Measurements from ENCODE around the gene GMDS. TPM values are rescaled to one million over a fixed set of nuclear protein-coding genes. Genes with fewer than 3 reads are reported as not detected.

GMDS gene
- total and polyA plus RNA-seq, 2 donors (not counting 3 experiments of a cell fraction or from before 2014, with no cell fraction given): 9.8 to 23.5 TPM

DNA sequence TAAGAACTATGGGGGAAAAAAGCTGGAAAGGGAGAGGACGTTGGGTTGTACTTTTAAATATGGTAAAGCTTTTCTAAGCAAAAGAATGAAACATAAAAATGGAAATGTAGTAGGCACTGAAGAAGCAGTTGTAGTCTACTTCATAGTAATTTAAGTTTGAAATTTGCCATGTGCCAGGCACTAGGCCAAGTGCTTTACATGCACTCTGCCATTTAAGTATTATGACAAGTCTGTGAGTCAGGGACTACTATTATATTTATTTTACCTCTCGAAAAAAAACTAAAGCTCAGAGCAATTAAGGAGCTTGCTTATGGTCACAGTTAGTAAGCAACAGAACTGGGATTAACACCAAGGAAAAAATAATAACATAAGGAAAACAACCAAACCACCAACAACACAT is 257.8 kb downstream of the GMDS start:
- H3K9me1 ChIP-seq (replicated peaks; ENCODE audit: control insufficient read depth, extremely low read depth, insufficient read depth, low read length): no peaks in the 10 kb centered on the region
- ChIA-PET CTCF (interaction anchor here (0.6 to 2.2 kb wide), 9 partner anchors 9 to 1765 kb away, joined by 3 to 7 read pairs (median 4); no protein-coding TSS in a partner anchor), POLR2A (no interaction called here)
- H2AFZ ChIP-seq (ENCODE audit: low read depth, low read length): no peak overlapping the region
- H3K27me3 ChIP-seq (ENCODE audit: control insufficient read depth in 2 of 2, insufficient read depth in 2 of 2, low read length in 2 of 2): no peaks in the 10 kb centered on the region
- dilution Hi-C loops (cut with MboI; ENCODE audit: extremely low pct_ligation_motif_present, low sequenced_read_pairs) (no loop called here), intact Hi-C loops (cut with micrococcal nuclease) (no loop called here)
- no peaks in the 10 kb centered on the region for H3K79me2 ChIP-seq (ENCODE audit: control insufficient read depth, insufficient read depth, low read length)
- peak; percentile 56 for DNase-seq (ENCODE audit: low read depth, low spot score)
- no peaks in the 10 kb centered on the region for H3K9me3 ChIP-seq (replicated peaks; ENCODE audit: control insufficient read depth, insufficient read depth, low read length)
- peak; percentile 62 for FAIRE-seq
- no peaks in the 10 kb centered on the region for H3K36me3 ChIP-seq (ENCODE audit: control insufficient read depth in 2 of 2, extremely low read depth in 1 of 2, insufficient read depth in 2 of 2, low read length in 2 of 2)
- H3K4me2 ChIP-seq (ENCODE audit: insufficient read depth, low read length): no peak overlapping the region
- H4K20me1 ChIP-seq (replicated peaks; ENCODE audit: control insufficient read depth, extremely low read depth, insufficient read depth, low read length): no peaks in the 10 kb centered on the region
- TF ChIP-seq, protein P1, sequence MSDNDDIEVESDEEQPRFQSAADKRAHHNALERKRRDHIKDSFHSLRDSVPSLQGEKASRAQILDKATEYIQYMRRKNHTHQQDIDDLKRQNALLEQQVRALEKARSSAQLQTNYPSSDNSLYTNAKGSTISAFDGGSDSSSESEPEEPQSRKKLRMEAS (IDR thresholded peaks at IDR 0.05; ENCODE audit: insufficient read depth, insufficient read length): no peak
- peak; percentile 52 for TF ChIP-seq FOS (IDR thresholded peaks at IDR 0.05; ENCODE audit: borderline replicate concordance, insufficient read depth, low read length)
- BruUV-seq (replicated peaks): no TSS peak
- H3K9ac ChIP-seq (replicated peaks; ENCODE audit: extremely low read depth, insufficient read depth, low read length): no peak overlapping the region
- H3K4me1 ChIP-seq (ENCODE audit: control insufficient read depth, extremely low read depth, insufficient read depth, low read length): no peaks in the 10 kb centered on the region
- H3K4me3 ChIP-seq (replicated peaks in 1 of 3; ENCODE audit: insufficient read depth in 1 of 3, low read depth in 1 of 3, low read length in 3 of 3): no peak overlapping the region
- no peak overlapping the region for H3K27ac ChIP-seq (ENCODE audit: insufficient read depth, low read depth, low read length)

- DNase-seq (ENCODE audit: low read depth, low spot score): peak; percentile 6
- no peak for FAIRE-seq
- no TSS peak for BruUV-seq (replicated peaks)
Measured at GRCh38 chr6:1986454-1987243, 258.8 kb downstream of the GMDS start.

More at GRCh38 chr6:1986454-1987243, 258.8 kb downstream of the GMDS start:
- Histone ChIP-seq H3K4me3 (replicated peaks in 1 of 3; ENCODE audit: insufficient read depth in 1 of 3, low read depth in 1 of 3, low read length in 3 of 3) (no peak overlapping the region), H3K4me1 (ENCODE audit: control insufficient read depth, extremely low read depth, insufficient read depth, low read length) (no peaks in the 10 kb centered on the region), H3K27me3 (ENCODE audit: control insufficient read depth in 2 of 2, insufficient read depth in 2 of 2, low read length in 2 of 2) (no peaks in the 10 kb centered on the region), H3K27ac (ENCODE audit: insufficient read depth, low read depth, low read length) (no peak overlapping the region), H3K36me3 (ENCODE audit: control insufficient read depth in 2 of 2, extremely low read depth in 1 of 2, insufficient read depth in 2 of 2, low read length in 2 of 2) (no peaks in the 10 kb centered on the region), H4K20me1 (replicated peaks; ENCODE audit: control insufficient read depth, extremely low read depth, insufficient read depth, low read length) (no peaks in the 10 kb centered on the region), H3K9me3 (replicated peaks; ENCODE audit: control insufficient read depth, insufficient read depth, low read length) (no peaks in the 10 kb centered on the region), H3K4me2 (ENCODE audit: insufficient read depth, low read length) (no peak overlapping the region), H2AFZ (ENCODE audit: low read depth, low read length) (no peak overlapping the region), H3K9ac (replicated peaks; ENCODE audit: extremely low read depth, insufficient read depth, low read length) (no peak overlapping the region), H3K79me2 (ENCODE audit: control insufficient read depth, insufficient read depth, low read length) (no peaks in the 10 kb centered on the region), H3K9me1 (replicated peaks; ENCODE audit: control insufficient read depth, extremely low read depth, insufficient read depth, low read length) (no peaks in the 10 kb centered on the region)
- POLR2A ChIA-PET: no interaction called here
- intact Hi-C loops (cut with micrococcal nuclease): no loop called here
- dilution Hi-C loops (cut with MboI; ENCODE audit: extremely low pct_ligation_motif_present, low sequenced_read_pairs): no loop called here
- CTCF ChIA-PET: interaction anchor here (0.6 to 2.2 kb wide), 4 partner anchors 17 to 1764 kb away, joined by 3 to 7 read pairs (median 4); no protein-coding TSS in a partner anchor
- TF ChIP-seq EZH2 (IDR thresholded peaks at IDR 0.05; ENCODE audit: borderline replicate concordance, low read depth, low read length, severe bottlenecking) (no peak), JUN (IDR thresholded peaks at IDR 0.05; ENCODE audit: borderline replicate concordance, insufficient read depth, insufficient read length, low read depth) (no peak), GATA2 (IDR thresholded peaks at IDR 0.05; ENCODE audit: insufficient read depth, insufficient read length, low read depth, low read length) (no peak), MYC (IDR thresholded peaks at IDR 0.05; ENCODE audit: low read depth, low read length) (no peak), POLR2AphosphoS5 (IDR thresholded peaks at IDR 0.05; ENCODE audit: insufficient read depth, low read depth, low read length) (no peak), FOS (IDR thresholded peaks at IDR 0.05; ENCODE audit: borderline replicate concordance, insufficient read depth, low read length) (no peak), POLR2A (IDR thresholded peaks at IDR 0.05; ENCODE audit: low read depth, low read length) (no peak)
- TF ChIP-seq, protein P2, sequence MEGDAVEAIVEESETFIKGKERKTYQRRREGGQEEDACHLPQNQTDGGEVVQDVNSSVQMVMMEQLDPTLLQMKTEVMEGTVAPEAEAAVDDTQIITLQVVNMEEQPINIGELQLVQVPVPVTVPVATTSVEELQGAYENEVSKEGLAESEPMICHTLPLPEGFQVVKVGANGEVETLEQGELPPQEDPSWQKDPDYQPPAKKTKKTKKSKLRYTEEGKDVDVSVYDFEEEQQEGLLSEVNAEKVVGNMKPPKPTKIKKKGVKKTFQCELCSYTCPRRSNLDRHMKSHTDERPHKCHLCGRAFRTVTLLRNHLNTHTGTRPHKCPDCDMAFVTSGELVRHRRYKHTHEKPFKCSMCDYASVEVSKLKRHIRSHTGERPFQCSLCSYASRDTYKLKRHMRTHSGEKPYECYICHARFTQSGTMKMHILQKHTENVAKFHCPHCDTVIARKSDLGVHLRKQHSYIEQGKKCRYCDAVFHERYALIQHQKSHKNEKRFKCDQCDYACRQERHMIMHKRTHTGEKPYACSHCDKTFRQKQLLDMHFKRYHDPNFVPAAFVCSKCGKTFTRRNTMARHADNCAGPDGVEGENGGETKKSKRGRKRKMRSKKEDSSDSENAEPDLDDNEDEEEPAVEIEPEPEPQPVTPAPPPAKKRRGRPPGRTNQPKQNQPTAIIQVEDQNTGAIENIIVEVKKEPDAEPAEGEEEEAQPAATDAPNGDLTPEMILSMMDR (IDR thresholded peaks at IDR 0.05; ENCODE audit: extremely low read depth in 1 of 2, insufficient read depth in 1 of 2, low read depth in 1 of 2, low read length in 2 of 2): no peak
- TF ChIP-seq, protein P1 (IDR thresholded peaks at IDR 0.05; ENCODE audit: insufficient read depth, insufficient read length): no peak

All from endothelial cell of umbilical vein (primary cell).